ENCODE measurements around the gene PCDHGA6. TPM values are rescaled to one million over a fixed set of nuclear protein-coding genes. Genes with fewer than 3 reads are reported as not detected.
A peak's percentile ranks its signal among the peaks of the same experiment; 100 is the strongest.
"Not testable (repeated sequence)": the region's sequence is repeated elsewhere in the genome, so short reads cannot be mapped to it uniquely, and the experiment has no call there.

PCDHGA6 gene
- total RNA-seq, 1 donor, result 1.9 TPM

DNA sequence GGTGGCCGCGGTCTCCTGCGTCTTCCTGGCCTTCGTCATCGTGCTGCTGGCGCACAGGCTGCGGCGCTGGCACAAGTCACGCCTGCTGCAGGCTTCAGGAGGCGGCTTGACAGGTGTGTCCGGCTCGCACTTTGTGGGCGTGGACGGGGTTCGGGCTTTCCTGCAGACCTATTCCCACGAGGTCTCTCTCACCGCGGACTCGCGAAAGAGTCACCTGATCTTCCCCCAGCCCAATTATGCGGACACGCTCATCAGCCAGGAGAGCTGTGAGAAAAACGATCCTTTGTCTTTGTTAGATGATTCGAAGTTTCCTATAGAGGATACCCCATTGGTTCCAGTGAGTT is 41.6 kb downstream of the PCDHGA6 start:
- not testable (repeated sequence) for DNase-seq (ENCODE audit: low read depth in 2 of 3, low spot score in 2 of 3)

DNA sequence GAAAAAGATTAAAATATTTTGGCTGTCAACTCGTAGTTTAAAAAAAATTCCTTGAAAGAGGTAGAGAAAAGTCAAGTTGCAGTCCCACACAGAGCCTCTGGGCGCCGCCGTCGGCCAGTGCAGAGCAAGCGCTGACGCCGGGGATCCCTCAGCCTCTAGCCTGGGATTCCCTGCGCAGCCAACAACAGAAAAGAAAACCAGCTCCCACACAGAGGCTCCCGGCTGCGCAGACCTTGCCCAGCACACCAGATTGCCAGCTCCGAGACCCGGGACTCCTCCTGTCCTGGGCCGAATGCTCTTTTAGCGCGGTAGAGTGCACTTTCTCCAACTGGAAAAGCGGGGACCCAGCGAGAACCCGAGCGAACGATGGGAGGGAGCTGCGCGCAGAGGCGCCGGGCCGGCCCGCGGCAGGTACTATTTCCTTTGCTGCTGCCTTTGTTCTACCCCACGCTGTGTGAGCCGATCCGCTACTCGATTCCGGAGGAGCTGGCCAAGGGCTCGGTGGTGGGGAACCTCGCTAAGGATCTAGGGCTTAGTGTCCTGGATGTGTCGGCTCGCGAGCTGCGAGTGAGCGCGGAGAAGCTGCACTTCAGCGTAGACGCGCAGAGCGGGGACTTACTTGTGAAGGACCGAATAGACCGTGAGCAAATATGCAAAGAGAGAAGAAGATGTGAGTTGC is 43.9 kb downstream of the PCDHGA6 start, which contains the start of gene PCDHGB7:
Gene PCDHGB7 (plus strand): TSS at position 184 of the 679 bp plus-strand sequence. CDS start 183 bp downstream, at position 367.
- peak in 2 of 3 donors; percentile 70 to 80 for DNase-seq (ENCODE audit: low read depth in 2 of 3, low spot score in 2 of 3)

DNA sequence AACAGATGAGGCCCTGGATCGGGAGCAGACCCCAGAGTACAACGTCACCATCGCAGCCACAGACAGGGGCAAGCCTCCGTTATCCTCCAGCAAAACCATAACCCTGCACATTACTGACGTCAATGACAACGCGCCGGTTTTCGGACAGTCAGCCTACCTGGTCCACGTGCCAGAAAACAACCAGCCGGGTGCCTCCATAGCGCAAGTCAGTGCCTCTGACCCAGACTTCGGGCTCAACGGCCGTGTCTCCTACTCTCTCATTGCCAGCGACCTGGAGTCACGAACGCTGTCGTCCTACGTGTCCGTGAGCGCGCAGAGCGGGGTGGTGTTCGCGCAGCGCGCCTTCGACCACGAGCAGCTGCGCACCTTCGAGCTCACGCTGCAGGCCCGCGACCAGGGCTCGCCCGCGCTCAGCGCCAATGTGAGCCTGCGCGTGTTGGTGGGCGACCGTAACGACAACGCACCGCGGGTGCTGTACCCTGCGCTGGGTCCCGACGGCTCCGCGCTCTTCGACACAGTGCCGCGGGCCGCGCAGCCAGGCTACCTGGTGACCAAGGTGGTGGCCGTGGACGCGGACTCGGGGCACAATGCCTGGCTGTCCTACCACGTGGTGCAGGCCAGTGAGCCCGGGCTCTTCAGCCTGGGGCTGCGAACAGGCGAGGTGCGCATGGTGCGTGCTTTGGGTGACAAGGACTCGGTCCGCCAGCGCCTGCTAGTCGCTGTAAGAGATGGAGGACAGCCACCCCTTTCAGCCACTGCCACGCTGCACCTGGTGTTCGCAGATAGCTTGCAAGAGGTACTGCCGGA is 45.6 kb downstream of the PCDHGA6 start:
- DNase-seq (ENCODE audit: low read depth in 2 of 3, low spot score in 2 of 3), result no peak

DNA sequence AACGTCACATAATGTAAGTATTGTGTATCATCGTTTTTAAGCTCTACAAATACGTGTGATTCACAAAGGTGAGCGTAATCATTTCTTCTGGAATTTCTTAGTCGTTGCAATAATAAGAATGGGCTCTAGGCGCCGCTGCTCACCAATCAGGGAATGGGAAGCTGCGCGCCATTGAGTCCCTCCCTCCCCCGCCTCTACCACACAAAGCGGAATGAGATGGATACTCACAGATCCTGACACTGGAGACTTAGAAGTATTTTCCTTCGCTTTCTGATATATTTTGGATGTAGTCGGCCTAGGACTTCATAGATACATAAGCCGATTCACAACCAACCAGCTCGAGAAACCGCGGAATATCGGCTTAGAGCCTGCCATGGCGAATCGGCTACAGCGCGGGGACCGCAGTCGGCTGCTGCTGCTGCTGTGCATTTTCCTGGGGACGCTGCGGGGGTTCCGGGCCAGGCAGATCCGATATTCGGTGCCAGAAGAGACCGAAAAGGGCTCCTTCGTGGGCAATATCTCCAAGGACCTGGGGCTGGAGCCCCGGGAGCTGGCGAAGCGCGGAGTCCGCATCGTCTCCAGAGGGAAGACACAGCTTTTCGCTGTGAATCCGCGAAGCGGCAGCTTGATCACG is 47.3 kb downstream of the PCDHGA6 start, which contains the start of gene PCDHGA11:
Gene PCDHGA11 (plus strand): TSS at position 197 of the 634 bp plus-strand sequence. CDS start 177 bp downstream, at position 374.
- DNase-seq (ENCODE audit: low read depth in 2 of 3, low spot score in 2 of 3), result peak in 2 of 3 donors; percentile 63 to 78

DNA sequence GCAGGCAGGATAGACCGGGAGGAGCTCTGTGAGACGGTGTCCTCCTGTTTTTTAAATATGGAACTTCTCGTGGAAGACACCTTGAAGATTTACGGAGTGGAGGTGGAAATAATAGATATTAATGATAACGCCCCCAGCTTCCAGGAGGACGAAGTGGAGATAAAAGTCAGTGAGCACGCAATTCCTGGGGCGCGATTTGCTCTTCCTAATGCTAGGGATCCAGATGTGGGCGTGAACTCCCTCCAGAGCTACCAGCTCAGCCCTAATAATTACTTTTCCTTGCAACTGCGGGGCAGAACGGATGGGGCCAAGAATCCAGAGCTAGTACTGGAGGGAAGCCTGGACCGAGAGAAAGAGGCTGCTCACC is 47.8 kb downstream of the PCDHGA6 start:
- DNase-seq (ENCODE audit: low read depth in 2 of 3, low spot score in 2 of 3), result no peak

DNA sequence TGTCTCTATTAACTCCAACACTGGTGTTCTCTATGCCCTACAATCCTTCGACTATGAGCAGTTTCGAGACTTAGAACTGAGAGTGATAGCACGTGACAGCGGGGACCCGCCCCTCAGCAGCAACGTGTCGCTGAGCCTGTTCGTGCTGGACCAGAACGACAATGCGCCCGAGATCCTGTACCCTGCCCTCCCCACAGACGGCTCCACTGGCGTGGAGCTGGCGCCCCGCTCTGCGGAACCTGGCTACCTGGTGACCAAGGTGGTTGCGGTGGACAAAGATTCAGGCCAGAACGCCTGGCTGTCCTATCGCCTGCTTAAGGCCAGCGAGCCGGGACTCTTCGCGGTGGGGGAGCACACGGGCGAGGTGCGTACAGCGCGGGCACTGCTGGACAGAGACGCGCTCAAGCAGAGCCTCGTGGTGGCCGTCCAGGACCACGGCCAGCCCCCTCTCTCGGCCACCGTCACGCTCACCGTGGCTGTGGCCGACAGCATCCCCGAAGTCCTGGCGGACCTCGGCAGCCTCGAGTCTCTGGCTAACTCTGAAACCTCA is 49.1 kb downstream of the PCDHGA6 start:
- no peak for DNase-seq (ENCODE audit: low read depth in 2 of 3, low spot score in 2 of 3)

DNA sequence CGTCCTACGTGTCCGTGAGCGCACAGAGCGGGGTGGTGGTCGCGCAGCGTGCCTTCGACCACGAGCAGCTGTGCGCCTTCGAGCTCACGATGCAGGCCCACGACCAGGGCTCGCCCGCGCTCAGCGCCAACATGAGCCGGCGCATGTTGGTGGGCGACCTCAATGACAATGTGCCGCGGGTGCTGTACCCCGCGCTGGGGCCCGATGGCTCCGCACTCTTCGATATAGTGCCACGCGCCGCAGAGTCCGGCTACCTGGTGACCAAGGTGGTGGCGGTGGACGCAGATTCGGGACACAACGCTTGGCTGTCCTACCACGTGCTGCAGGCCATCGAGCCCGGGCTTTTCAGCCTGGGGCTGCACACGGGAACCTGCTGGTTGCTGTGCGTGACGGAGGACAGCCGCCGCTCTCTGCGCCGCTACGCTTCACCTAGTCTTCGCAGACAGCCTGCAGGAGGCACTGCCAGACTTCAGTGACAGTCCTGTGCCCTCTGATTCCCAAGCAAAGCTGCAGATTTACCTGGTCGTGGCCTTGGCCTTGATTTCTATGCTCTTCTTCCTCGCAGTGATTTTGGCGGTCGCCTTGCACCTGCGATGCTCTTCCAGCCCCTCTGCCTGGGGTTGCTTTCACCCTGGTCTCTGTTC is 54.2 kb downstream of the PCDHGA6 start:
- no peak for DNase-seq (ENCODE audit: low read depth in 2 of 3, low spot score in 2 of 3)

Other genes with a start within 250 kb of the PCDHGA6 start
- under 0.01 TPM for gene PCDHB5, start 238.7 kb upstream of the PCDHGA6 start, total RNA-seq
- not detected for gene PCDHB6, start 223.8 kb upstream of the PCDHGA6 start, total RNA-seq
- under 0.01 TPM for gene PCDHB7, start 201.2 kb upstream of the PCDHGA6 start, total RNA-seq
- not detected for gene PCDHB8, start 196.1 kb upstream of the PCDHGA6 start, total RNA-seq
- not detected for gene PCDHB16, start 191.5 kb upstream of the PCDHGA6 start, total RNA-seq
- gene PCDHB9, start 186.7 kb upstream of the PCDHGA6 start, total RNA-seq, result not detected
- under 0.01 TPM for gene PCDHB10, start 181.5 kb upstream of the PCDHGA6 start, total RNA-seq
- gene PCDHB11, start 174.3 kb upstream of the PCDHGA6 start, total RNA-seq, result 0.27 TPM
- not detected for gene PCDHB12, start 165.2 kb upstream of the PCDHGA6 start, total RNA-seq
- gene PCDHB13, start 160.0 kb upstream of the PCDHGA6 start, total RNA-seq, result under 0.01 TPM
- under 0.01 TPM for gene PCDHB14, start 150.5 kb upstream of the PCDHGA6 start, total RNA-seq
- under 0.01 TPM for gene PCDHB15, start 128.5 kb upstream of the PCDHGA6 start, total RNA-seq
- 0.54 TPM for gene SLC25A2, start 69.8 kb upstream of the PCDHGA6 start, total RNA-seq
- 45.0 TPM for gene TAF7, start 53.1 kb upstream of the PCDHGA6 start, total RNA-seq
- under 0.01 TPM for gene PCDHGA1, start 43.4 kb upstream of the PCDHGA6 start, total RNA-seq
- 0.27 TPM for gene PCDHGA2, start 35.1 kb upstream of the PCDHGA6 start, total RNA-seq
- gene PCDHGA3, start 30.1 kb upstream of the PCDHGA6 start, total RNA-seq, result 0.54 TPM
- gene PCDHGB1, start 23.8 kb upstream of the PCDHGA6 start, total RNA-seq, result 0.27 TPM
- gene PCDHGA4, start 18.9 kb upstream of the PCDHGA6 start, total RNA-seq, result 0.81 TPM
- 2.4 TPM for gene PCDHGB2, start 13.9 kb upstream of the PCDHGA6 start, total RNA-seq
- gene PCDHGA5, start 9.7 kb upstream of the PCDHGA6 start, total RNA-seq, result 1.1 TPM
- 3.5 TPM for gene PCDHGB3, start 3.6 kb upstream of the PCDHGA6 start, total RNA-seq
- gene PCDHGA7, start 8.9 kb downstream of the PCDHGA6 start, total RNA-seq, result 0.81 TPM
- gene PCDHGB4, start 13.8 kb downstream of the PCDHGA6 start, total RNA-seq, result 1.6 TPM
- gene PCDHGA8, start 18.7 kb downstream of the PCDHGA6 start, total RNA-seq, result 0.54 TPM
- gene PCDHGB5, start 24.1 kb downstream of the PCDHGA6 start, total RNA-seq, result 2.4 TPM
- gene PCDHGA9, start 28.9 kb downstream of the PCDHGA6 start, total RNA-seq, result 1.1 TPM
- gene PCDHGB6, start 34.1 kb downstream of the PCDHGA6 start, total RNA-seq, result 0.81 TPM
- 1.1 TPM for gene PCDHGA10, start 39.1 kb downstream of the PCDHGA6 start, total RNA-seq
- 2.2 TPM for gene PCDHGB7, start 43.8 kb downstream of the PCDHGA6 start, total RNA-seq
- gene PCDHGA11, start 47.2 kb downstream of the PCDHGA6 start, total RNA-seq, result 1.3 TPM
- gene PCDHGA12, start 56.6 kb downstream of the PCDHGA6 start, total RNA-seq, result 2.2 TPM
- 1.1 TPM for gene PCDHGC3, start 102.1 kb downstream of the PCDHGA6 start, total RNA-seq
- 0.54 TPM for gene PCDHGC4, start 111.1 kb downstream of the PCDHGA6 start, total RNA-seq
- gene PCDHGC5, start 115.2 kb downstream of the PCDHGA6 start, total RNA-seq, result 0.27 TPM
- 41.5 TPM for gene DIAPH1, start 245.1 kb downstream of the PCDHGA6 start, total RNA-seq